GM21717 (cell line): ENCODE data around the gene HLA-B.
"Not testable (repeated sequence)": the region's sequence is repeated elsewhere in the genome, so short reads cannot be mapped to it uniquely, and the experiment has no call there.

Source experiments
- ATAC-seq: cut with Tn5 transposase; IDR thresholded peaks from one replicate; pipeline ENCODE4 v1.9.1; 2021; ENCODE audit warnings: mild to moderate bottlenecking, moderate library complexity; ENCODE audit not compliant: unreplicated experiment

HLA-B gene

GRCh38 chr6:31385041-31385440 is 28.1 kb upstream of the HLA-B start:
- ATAC-seq = no peak

GRCh38 chr6:31383149-31383548 is 26.2 kb upstream of the HLA-B start:
- no peak for ATAC-seq

GRCh38 chr6:31381666-31382065 is 24.7 kb upstream of the HLA-B start:
- ATAC-seq = no peak

GRCh38 chr6:31379850-31380249 is 22.9 kb upstream of the HLA-B start:
- no peak for ATAC-seq

- no peak for ATAC-seq
These were observed 21.7 kb upstream of the HLA-B start for GRCh38 chr6:31378721-31379103.

- ATAC-seq = no peak
These were observed 21.2 kb upstream of the HLA-B start for GRCh38 chr6:31378062-31378720.

- ATAC-seq = no peak
These were observed 20.1 kb upstream of the HLA-B start for GRCh38 chr6:31377029-31377428.

- ATAC-seq = no peak
These were observed 18.7 kb upstream of the HLA-B start for GRCh38 chr6:31375699-31376098.

- not testable (repeated sequence) for ATAC-seq
These were observed 17.1 kb upstream of the HLA-B start for GRCh38 chr6:31374118-31374517.

GRCh38 chr6:31368461-31368860 is 11.5 kb upstream of the HLA-B start:
- ATAC-seq = no peak

GRCh38 chr6:31366693-31367470 is 9.9 kb upstream of the HLA-B start:
- ATAC-seq = peak; percentile 64

GRCh38 chr6:31365864-31366263 is 8.9 kb upstream of the HLA-B start:
- no peak for ATAC-seq

GRCh38 chr6:31363811-31364210 is 6.8 kb upstream of the HLA-B start:
- no peak for ATAC-seq

- no peak for ATAC-seq
These were observed 5.8 kb upstream of the HLA-B start for GRCh38 chr6:31362751-31363150.

- ATAC-seq = no peak
These were observed 2.6 kb upstream of the HLA-B start for GRCh38 chr6:31359581-31359980.

GRCh38 chr6:31358302-31358701 is 1.3 kb upstream of the HLA-B start:
- ATAC-seq = no peak

- ATAC-seq = no peak
These were observed 907 bp upstream of the HLA-B start for GRCh38 chr6:31357886-31358285.

- peak; percentile 31 for ATAC-seq
These were observed 598 bp downstream of the HLA-B start for GRCh38 chr6:31356216-31356945.

- ATAC-seq = no peak
These were observed 1.4 kb downstream of the HLA-B start for GRCh38 chr6:31355583-31355948.

- ATAC-seq = no peak
These were observed 2.0 kb downstream of the HLA-B start for GRCh38 chr6:31354864-31355582.

- ATAC-seq = no peak
These were observed 2.7 kb downstream of the HLA-B start for GRCh38 chr6:31354158-31354863.
